HEK293 (cell line): ENCODE results near the gene CANX.
"Not testable (repeated sequence)": the region's sequence is repeated elsewhere in the genome, so short reads cannot be mapped to it uniquely, and the experiment has no call there.

Experiments used
- GLIS2 ChIP-seq: fragments of 450-650 bp; formaldehyde crosslinking; IDR thresholded peaks from 2 replicates; pipeline ENCODE4 v1.5.1; 2016; ENCODE audit warnings: missing biosample characterization, missing genetic modification characterization
- MEIS1 ChIP-seq: sonication (generic); formaldehyde crosslinking; IDR thresholded peaks from 2 replicates; pipeline ENCODE4 v1.8.1; 2022; ENCODE audit warnings: missing genetic modification reagents, mild to moderate bottlenecking, borderline replicate concordance
- ZBTB7A ChIP-seq: fragments of 450-650 bp; formaldehyde crosslinking; IDR thresholded peaks from 2 replicates; pipeline ENCODE4 v1.5.1; 2016; ENCODE audit warnings: low read depth, missing biosample characterization, missing genetic modification characterization
- ZBTB8A ChIP-seq: fragments of 450-650 bp; formaldehyde crosslinking; IDR thresholded peaks from 2 replicates; pipeline ENCODE4 v1.5.1; 2016; ENCODE audit warnings: missing biosample characterization, missing genetic modification characterization
- ZNF140 ChIP-seq: fragments of 450-650 bp; formaldehyde crosslinking; IDR thresholded peaks from 2 replicates; pipeline ENCODE4 v1.5.1; 2016; ENCODE audit warnings: missing biosample characterization, missing genetic modification characterization
- ZNF24 ChIP-seq: fragments of 450-650 bp; formaldehyde crosslinking; IDR thresholded peaks from 2 replicates; pipeline ENCODE4 v1.5.1; 2016; ENCODE audit warnings: missing biosample characterization, missing genetic modification characterization
- ZNF341 ChIP-seq: fragments of 450-650 bp; formaldehyde crosslinking; IDR thresholded peaks from 2 replicates; pipeline ENCODE4; 2016; ENCODE audit warnings: low read depth, missing biosample characterization, missing genetic modification characterization
- ZNF514 ChIP-seq: fragments of 450-650 bp; formaldehyde crosslinking; IDR thresholded peaks from 2 replicates; pipeline ENCODE4 v1.5.1; 2016; ENCODE audit warnings: missing biosample characterization, missing genetic modification characterization
- ZNF660 ChIP-seq: fragments of 450-650 bp; IDR thresholded peaks from 2 replicates; pipeline ENCODE4 v1.5.1; 2018; ENCODE audit warnings: missing biosample characterization, mild to moderate bottlenecking, missing genetic modification characterization
- TF ChIP-seq, protein P1 (sequence below): fragments of 450-650 bp; formaldehyde crosslinking; IDR thresholded peaks from 2 replicates; pipeline ENCODE4 v1.5.1; 2016; ENCODE audit warnings: missing biosample characterization, missing genetic modification characterization
- TF ChIP-seq, protein P2 (sequence below): fragments of 450-650 bp; formaldehyde crosslinking; IDR thresholded peaks from 2 replicates; pipeline ENCODE4 v1.5.1; 2016; ENCODE audit warnings: missing biosample characterization, missing genetic modification characterization

DNA sequence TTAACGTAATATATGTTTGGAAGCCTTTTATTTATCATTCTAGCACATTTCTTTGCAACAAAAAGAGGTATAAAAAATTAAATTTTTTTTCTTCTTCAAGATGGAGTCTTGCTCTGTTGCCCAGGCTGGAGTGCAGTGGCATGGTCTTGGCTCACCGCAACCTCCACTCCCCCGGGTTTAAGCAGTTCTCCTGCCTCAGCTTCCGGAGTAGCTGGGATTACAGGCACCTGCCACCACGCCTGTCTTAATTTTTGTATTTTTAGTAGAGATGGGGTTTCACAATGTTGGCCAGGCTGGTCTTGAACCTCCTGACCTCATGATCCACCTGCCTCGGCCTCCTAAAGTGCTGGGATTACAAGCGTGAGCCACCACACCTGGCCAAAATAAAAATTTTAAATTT, 45.3 kb downstream of the CANX start:
- TF ChIP-seq, protein P1, sequence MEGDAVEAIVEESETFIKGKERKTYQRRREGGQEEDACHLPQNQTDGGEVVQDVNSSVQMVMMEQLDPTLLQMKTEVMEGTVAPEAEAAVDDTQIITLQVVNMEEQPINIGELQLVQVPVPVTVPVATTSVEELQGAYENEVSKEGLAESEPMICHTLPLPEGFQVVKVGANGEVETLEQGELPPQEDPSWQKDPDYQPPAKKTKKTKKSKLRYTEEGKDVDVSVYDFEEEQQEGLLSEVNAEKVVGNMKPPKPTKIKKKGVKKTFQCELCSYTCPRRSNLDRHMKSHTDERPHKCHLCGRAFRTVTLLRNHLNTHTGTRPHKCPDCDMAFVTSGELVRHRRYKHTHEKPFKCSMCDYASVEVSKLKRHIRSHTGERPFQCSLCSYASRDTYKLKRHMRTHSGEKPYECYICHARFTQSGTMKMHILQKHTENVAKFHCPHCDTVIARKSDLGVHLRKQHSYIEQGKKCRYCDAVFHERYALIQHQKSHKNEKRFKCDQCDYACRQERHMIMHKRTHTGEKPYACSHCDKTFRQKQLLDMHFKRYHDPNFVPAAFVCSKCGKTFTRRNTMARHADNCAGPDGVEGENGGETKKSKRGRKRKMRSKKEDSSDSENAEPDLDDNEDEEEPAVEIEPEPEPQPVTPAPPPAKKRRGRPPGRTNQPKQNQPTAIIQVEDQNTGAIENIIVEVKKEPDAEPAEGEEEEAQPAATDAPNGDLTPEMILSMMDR, result not testable (repeated sequence)
- TF ChIP-seq ZNF660 (tag by site-specific recombination); ZNF514 (tag by site-specific recombination); ZBTB8A (tag by site-specific recombination); ZNF341 (tag by site-specific recombination); MEIS1 (CRISPR knock-in tag); GLIS2; ZBTB7A (tag by site-specific recombination); ZNF24 (tag by site-specific recombination); ZNF140: not testable (repeated sequence)
- TF ChIP-seq, protein P2, sequence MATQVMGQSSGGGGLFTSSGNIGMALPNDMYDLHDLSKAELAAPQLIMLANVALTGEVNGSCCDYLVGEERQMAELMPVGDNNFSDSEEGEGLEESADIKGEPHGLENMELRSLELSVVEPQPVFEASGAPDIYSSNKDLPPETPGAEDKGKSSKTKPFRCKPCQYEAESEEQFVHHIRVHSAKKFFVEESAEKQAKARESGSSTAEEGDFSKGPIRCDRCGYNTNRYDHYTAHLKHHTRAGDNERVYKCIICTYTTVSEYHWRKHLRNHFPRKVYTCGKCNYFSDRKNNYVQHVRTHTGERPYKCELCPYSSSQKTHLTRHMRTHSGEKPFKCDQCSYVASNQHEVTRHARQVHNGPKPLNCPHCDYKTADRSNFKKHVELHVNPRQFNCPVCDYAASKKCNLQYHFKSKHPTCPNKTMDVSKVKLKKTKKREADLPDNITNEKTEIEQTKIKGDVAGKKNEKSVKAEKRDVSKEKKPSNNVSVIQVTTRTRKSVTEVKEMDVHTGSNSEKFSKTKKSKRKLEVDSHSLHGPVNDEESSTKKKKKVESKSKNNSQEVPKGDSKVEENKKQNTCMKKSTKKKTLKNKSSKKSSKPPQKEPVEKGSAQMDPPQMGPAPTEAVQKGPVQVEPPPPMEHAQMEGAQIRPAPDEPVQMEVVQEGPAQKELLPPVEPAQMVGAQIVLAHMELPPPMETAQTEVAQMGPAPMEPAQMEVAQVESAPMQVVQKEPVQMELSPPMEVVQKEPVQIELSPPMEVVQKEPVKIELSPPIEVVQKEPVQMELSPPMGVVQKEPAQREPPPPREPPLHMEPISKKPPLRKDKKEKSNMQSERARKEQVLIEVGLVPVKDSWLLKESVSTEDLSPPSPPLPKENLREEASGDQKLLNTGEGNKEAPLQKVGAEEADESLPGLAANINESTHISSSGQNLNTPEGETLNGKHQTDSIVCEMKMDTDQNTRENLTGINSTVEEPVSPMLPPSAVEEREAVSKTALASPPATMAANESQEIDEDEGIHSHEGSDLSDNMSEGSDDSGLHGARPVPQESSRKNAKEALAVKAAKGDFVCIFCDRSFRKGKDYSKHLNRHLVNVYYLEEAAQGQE (tag by site-specific recombination), result not testable (repeated sequence)
